Superior temporal gyrus (tissue), 1 donor: Measurements from ENCODE around the gene FERMT1.
"Not testable (repeated sequence)": the region's sequence is repeated elsewhere in the genome, so short reads cannot be mapped to it uniquely, and the experiment has no call there.

Source experiments
- DNase-seq: peaks from one replicate; pipeline ENCODE4 v3.0.0-alpha.2; 2016; ENCODE audit errors: extremely low spot score

FERMT1 gene

DNA sequence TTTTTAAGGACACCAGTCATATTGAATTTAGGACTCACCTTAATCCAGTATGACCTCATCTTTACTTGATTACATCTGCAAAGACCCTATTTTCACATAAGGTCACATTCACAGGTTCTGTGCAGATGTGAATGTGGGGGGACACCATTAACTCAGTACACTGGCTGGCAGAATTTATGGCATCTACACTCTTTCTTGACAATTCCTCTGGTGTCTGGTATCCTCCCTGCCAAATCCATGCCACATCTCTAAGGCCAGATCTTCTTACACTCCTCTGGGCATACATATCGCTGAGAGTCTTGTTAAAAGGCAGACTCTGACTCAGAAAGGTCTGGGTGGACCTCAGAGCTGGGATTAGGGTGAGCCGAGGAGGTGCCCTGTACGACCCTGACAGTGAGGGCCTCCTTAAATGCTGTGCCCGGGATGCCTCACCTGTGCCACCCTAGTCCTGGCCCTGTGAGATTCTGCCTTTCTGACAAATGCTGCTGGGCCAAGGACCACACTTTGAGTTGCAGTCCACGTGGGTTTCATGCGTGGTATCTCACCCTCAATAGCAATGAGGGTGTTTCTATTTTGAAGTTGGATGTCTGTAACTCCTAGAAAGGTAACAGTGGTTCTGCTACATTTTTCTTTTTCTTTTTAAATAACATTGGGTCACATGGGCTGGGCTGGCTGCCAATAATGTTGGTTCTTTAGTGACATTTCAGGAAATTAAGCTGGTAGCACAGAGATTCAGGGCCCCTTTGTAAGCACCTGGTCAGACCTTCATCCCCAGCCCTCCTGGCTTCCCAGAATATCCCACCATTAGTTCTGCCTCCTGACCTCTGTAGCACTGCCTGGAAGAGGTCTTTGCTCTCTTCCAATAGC lies 51.8 kb downstream of the FERMT1 start:
- no peak for DNase-seq

GRCh38 chr20:6069669-6070068 lies 53.2 kb downstream of the FERMT1 start:
- no peak for DNase-seq

DNA sequence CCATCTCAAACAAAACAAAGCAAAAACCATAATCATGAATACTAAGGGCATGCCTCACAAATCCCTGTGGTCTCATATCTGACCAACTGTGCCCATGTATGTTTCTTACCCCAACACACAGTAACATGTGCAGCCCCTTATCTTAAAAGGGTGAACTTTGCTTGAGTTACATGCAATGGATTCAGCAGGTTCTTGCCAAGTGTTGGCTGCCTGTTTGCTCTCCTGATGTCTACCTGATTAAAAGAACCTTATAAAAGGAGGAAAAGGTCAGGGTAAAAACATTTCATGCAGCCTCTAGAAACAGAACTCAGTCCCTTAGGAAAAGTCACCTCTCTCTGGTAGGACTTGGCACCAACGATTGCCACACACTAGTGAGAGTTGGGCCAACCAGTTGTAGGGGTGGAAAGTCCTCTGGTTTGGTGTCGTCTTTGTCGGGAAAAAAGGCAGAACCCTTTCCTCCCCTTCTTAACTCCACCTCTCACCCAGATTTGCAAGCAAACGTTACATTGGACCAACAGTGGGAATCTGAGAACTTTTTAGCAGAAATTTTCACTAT lies 55.0 kb downstream of the FERMT1 start:
- DNase-seq, result no peak

DNA sequence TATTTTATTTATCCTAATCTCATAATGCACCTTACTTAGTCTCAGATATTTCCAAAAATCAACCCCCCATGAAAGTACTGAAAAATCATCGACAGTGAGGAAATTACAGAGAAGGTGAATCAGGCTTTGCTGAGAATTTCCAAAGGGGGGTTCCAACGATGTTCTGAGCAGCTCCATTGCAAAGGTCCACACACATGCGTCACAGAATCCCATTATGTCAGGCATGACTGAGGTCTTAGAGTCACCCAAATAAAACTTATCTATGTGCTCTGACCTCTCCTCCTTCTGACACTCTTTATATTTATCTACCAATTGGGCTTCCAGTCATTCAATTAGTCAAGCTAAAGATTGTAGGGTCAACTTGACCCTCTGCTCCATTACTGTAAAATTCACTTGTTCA lies 56.2 kb downstream of the FERMT1 start:
- no peak for DNase-seq

DNA sequence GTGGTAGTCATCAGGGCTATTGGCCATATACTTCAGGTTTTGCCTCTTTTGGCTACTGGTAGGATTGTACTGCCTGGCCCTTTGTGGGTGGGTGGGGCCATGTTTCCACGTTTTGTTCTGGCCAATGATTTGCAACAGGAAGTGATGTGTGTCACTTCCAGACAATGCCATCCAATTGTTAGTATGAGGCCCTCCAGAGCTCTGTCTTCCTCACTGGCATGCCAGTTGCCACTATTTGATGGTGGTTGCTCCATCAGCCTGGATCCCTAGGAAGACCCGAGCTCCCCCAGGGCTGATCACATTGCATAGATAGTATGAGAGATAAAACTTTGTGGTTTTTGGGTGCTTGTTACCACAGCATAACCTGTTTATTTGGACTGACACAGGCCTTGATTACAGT lies 61.3 kb downstream of the FERMT1 start:
- no peak for DNase-seq

- no peak for DNase-seq
Measured at GRCh38 chr20:6060213-6060612, 62.6 kb downstream of the FERMT1 start.

GRCh38 chr20:6058684-6059295 lies 64.0 kb downstream of the FERMT1 start:
- no peak for DNase-seq

DNA sequence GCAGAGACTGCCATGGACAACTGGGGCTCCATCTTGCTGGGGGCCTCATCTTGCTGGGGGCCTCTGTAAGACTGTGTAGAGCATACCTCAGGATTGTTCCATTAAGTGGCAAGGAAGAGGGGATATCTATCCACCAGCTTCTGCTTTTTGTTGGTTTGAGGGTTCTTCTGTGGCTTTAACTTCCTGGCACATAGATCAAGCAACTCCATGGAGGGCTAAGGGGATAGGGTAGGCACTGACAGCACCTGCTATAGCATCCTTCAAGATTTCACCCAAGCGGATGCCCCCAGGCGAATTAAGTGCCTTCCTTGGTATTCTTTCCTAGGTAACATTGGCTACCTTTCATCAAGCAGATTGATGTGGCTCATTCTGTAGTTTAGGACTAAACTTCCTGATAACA lies 65.1 kb downstream of the FERMT1 start:
- no peak for DNase-seq

GRCh38 chr20:6057139-6057538 lies 65.7 kb downstream of the FERMT1 start:
- no peak for DNase-seq

GRCh38 chr20:6055981-6056569 lies 66.8 kb downstream of the FERMT1 start:
- no peak for DNase-seq

DNA sequence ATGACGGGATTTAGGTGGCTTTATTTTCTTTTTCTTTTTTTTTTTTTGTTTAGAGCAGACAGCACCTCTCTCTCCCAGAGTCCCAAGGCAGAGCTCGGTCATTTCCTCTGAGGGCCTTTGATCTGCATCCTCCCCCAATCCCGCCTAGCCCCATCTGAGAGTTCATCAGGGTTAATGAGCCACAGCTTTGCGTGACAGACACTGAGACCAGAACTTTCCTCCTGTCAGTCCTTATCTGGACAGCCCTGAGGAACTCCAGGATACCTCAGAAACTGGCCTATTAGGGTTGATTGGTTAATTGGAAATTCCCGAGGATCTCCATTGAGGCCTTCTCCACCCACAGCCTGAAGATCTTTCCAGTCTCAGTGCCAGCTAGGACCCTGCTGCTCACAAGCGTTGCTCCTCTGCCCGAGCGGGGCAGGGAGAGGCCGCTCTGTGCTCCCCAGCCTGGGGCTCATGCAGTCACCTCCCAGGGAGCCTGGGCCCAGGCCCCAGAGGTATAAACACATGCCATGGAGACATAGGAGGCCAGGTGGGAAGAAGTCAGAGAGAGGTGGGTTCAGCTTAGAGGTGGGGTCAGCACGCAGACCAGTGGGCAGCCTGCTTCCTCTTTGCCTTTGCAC lies 67.6 kb downstream of the FERMT1 start:
- DNase-seq, result no peak

- not testable (repeated sequence) for DNase-seq
Measured at GRCh38 chr20:6054689-6055051, 68.2 kb downstream of the FERMT1 start.

GRCh38 chr20:6053776-6054688 lies 68.8 kb downstream of the FERMT1 start, which contains the start of gene LRRN4:
LRRN4 (minus strand) TSS chr20:6054060; CDS start chr20:6052799, 1,261 bp downstream.
- no peak for DNase-seq

DNA sequence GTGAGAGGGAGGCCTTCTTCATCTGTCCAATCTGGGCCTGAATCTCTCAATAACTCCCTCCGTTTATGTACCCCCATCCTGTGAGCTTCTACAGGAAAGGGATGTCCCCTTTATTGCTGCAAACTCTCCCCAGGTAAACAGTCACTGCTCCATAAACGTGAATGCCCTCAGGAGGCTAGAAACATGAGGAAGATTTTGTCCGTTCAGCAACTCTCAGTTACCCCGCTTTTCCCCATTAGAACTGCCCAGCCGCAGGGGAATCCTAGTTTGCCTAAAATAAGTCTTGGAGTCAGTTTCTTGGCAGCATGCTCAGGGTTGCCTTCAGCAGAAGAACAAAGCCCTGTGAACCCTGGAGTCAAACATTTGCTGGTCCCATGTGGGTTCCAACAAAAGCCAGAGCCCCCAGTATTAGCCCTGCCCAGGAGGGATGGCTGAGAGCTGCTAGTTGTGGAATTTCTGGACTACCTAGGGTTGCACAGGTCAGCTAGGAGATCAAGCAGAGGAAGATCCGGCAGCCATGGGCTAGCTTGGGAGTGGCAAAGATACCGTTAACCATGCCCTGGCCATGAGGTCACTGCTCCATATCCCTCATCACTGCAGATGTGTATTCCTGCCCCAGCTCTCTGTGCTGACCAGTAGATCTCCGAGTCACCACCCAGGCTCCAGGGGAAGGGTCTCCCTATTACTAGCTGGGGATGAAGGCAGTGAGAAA lies 69.6 kb downstream of the FERMT1 start:
- no peak for DNase-seq

DNA sequence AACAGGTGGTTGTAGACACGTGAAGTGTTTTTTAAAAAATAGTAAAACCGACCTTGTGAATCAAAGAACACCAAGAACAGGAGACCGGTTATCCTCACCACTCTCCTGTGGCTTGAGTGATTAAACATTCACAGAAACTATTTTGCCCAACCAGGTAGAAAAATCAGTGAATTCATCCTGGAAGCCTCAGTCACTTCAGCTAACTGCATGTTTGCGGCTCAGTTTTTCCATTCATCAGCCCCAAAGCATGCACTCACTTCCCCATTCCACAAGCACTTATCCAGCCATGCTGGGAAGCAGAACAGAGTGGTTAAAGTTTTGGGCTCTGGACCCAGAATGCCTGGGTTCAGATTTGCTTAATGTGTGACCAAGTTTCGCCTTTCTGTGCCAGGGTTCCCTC lies 71.3 kb downstream of the FERMT1 start:
- no peak for DNase-seq

DNA sequence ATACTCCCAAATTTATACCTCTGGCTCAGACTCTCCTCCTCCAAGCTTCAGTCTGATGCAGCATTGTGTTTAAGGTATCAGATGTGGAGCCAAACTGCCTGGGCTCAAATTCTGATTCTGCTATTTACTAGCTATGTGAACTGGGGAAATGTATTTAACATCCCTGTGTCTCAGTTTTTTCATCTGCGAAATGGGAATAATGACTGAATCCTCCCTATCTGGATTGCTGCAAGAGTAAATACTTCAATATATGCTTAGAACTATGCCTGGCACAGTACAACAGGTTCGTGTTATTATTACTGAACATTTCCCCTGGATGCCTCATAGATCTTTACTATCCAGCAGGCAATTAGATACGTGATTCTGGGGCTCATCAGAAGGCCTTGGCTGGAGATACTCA lies 74.4 kb downstream of the FERMT1 start:
- DNase-seq, result no peak

- DNase-seq, result no peak
Measured at GRCh38 chr20:6046432-6046831, 76.4 kb downstream of the FERMT1 start.

- no peak for DNase-seq
Measured at GRCh38 chr20:6045566-6045965, 77.3 kb downstream of the FERMT1 start.

- no peak for DNase-seq
Measured at GRCh38 chr20:6044115-6044514, 78.7 kb downstream of the FERMT1 start.

DNA sequence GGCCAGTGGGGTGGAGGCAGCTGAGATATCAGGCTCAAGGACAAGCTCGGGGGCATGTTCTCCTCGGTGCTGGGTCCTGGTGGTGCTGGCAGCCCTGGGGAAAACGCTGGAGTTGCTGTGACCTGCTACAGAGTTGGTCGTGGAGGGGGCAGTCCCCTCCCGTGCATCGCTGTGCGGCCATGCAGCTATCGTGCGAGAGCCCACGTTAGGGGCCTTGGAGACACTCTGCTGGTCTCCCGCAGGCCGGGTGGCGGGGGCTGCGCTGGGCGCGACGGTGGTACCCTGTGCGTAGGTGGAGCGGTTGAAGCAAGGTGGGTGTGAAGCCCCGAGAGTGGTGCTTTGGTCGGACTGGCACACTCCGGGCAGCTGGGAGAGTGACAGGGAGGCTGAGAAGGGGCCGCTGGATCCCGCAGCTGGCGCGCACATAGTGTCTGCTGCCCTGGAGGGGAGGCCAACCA lies 81.0 kb downstream of the FERMT1 start:
- no peak for DNase-seq
